GM19468 (cell line): ENCODE measurements around the gene CENPX.

Source experiments
- ATAC-seq: cut with Tn5 transposase; IDR thresholded peaks from one replicate; pipeline ENCODE4 v1.9.1; 2021; ENCODE audit warnings: mild to moderate bottlenecking, moderate library complexity, moderate number of reproducible peaks; ENCODE audit not compliant: unreplicated experiment; ENCODE audit errors: extremely low read depth

Gene CENPX

GRCh38 chr17:82001571-82002056 is 21.1 kb downstream of the CENPX start:
- no peak for ATAC-seq

DNA sequence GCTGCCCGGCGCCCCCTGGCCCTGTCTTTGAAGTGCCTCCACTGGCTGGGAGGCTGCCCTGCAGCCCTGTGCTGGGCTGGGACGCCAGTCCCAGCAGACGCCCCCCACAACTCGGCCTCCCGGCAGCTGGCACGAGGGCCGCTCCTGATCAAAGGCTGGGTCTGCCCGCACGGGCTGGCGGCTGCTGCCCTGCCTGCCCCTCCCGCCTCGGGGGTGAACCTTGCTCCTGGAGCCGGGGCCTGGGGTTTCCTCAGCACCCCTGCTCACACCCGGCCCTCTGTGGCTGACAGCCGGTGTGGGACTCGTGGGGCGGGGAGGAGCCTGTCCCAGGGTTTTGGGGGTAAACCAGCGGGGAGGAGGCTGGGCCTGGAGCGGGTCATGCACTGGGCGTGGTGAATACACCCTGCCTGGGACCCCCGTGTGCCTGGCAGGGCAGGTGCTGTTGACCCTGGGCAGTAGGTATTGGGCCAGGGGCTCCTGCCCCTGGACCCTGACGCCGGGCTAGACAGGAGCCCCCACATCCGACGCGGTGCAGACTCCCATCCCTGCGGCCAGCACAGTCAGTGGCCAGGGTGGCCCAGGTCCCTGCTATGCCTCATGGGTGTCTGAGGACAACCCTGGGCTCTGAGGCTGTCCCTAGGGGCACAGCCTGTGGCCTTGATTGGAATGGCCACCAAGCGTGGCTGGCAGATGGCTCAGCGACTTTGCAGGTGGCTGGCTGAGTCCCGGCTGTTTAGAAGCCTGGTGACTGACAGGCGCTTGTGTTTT is 21.7 kb downstream of the CENPX start:
- no peak for ATAC-seq

GRCh38 chr17:81999976-82000802 is 22.5 kb downstream of the CENPX start:
- ATAC-seq, result no peak

GRCh38 chr17:81999587-81999975 is 23.1 kb downstream of the CENPX start:
- no peak for ATAC-seq

DNA sequence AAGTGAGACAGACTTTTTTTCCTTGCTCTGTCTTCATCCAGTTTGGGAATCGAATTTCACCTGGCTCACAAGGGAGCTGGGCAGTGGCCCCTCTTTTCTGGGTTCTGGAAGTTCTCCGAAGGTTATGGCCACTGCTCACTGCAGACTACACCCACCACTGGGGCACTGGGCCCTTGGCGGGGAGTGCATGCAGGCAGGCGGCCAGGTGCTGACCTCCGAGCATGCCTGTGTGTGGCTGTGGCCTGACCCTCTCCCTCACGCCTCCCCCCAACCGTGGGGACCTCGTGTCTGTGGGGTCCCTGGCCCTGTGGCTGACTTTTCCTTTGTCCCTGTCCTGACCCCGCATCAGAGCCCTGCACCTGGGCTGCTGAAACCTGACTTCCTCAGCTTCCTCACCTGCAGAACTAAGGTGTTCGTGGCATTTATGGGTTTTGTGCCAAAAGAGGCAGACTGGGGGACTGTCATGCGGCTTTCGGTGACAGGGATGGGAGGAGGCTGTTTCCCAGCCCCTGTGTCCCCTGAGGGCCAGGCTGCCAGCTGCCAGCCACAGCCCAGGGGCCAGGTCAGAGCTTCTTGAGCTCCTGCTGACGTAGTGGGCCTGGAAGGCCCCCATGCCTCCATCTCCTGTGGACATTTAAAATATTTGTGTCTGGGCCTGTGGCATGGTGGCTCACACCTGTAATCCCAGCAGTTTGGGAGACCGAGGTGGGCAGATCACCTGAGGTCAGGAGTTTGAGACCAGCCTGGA is 23.8 kb downstream of the CENPX start:
- no peak for ATAC-seq

- no peak for ATAC-seq
These were observed 24.5 kb downstream of the CENPX start for GRCh38 chr17:81998212-81998611.

- no peak for ATAC-seq
These were observed 25.8 kb downstream of the CENPX start for GRCh38 chr17:81996757-81997441.

DNA sequence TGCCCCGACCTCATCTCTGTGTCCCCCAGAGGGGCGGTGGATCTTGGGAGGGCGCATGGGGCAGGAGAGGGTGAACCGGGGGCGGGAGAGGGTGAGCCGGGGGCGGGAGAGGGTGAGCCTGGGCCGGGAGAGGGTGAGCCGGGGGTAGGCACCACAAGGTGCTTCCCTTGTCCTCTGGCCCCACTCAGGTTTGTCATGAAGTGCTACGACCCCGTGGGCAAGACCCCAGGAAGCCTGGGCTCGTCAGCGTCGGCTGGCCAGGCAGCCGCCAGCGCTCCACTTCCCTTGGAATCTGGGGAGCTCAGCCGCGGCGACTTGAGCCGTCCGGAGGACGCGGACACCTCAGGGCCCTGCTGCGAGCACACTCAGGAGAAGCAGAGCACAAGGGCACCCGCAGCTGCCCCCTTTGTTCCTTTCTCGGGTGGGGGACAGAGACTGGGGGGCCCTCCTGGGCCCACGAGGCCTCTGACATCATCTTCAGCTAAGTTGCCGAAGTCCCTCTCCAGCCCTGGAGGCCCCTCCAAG is 26.4 kb downstream of the CENPX start:
- ATAC-seq, result no peak

DNA sequence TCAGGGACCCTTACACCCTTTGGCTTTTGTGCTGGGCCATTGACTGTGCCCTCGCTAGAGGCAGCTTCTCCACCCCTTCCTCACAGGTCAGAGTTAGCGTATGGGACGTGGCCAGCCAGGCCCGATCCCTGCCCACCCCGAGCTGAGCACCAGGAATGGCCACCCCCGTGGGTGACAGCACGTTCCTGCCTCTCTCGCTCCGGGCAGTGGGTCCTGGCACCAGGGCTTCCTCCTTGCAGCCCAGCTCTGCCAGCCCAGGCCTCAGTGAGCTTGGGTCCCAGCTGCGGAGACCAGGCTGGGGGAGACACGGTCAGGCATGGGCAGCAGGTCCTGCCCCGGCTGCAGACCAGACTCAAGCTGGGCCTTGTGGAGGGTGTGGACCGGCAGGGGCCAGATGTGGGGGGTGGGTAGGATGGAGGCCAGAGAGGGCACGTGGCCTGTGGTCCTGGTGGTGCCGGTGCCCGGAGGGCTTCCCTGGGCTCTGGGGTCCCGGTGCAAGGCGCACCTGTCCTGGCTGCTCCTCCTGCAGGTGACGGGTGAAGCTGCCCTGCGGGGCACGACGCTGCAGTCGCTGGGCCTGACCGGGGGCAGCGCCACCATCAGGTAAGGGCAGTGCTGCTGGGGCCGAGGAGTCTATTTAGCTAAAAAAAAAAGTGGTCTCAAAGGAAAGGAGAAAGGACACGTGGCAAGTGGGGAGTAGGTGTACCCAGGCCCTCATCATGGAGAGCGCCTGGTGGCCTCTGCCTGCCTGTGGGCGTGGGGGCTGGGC is 27.0 kb downstream of the CENPX start:
- ATAC-seq, result no peak

GRCh38 chr17:81994593-81995462 is 27.9 kb downstream of the CENPX start:
- ATAC-seq, result no peak

- ATAC-seq, result no peak
These were observed 28.7 kb downstream of the CENPX start for GRCh38 chr17:81993729-81994592.

DNA sequence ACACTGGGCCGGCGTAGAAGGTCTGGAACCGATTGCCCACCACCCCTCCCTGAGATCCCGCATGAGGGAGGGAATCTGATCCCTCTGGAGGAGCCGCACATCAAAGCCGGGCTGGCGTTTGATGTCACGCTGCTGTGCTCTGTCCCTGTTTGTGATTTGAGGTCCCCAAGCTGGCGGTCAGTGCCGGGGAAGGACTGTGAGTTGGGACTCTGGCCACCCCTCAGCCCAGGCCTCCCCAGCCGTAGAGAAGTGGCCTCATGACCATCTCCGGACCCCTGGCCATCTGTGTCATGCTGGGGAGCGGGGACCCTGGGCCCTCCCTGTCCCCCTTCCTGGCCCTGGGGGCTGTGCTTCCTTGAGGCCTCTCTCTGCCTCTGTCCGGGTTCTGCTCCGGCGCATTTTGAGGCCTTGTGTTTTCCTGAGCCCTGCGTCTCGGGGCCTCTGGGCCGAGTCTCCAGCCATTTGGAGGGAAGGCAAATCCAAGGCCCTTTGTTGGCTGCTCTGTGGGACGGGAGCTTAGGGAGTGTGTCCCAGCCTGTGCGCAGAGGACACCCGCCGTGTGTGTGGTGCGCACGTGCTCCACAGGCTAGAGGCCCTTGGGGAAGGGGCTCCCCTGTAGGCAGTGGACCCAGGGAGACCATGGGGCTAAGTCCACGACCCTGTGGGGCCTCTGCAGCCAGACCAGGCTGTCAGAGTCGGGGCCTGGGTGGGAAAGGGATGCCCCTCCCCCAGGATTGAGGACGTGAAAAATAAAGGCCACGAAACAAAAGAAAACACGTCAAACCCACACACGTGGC is 30.2 kb downstream of the CENPX start:
- ATAC-seq, result no peak

DNA sequence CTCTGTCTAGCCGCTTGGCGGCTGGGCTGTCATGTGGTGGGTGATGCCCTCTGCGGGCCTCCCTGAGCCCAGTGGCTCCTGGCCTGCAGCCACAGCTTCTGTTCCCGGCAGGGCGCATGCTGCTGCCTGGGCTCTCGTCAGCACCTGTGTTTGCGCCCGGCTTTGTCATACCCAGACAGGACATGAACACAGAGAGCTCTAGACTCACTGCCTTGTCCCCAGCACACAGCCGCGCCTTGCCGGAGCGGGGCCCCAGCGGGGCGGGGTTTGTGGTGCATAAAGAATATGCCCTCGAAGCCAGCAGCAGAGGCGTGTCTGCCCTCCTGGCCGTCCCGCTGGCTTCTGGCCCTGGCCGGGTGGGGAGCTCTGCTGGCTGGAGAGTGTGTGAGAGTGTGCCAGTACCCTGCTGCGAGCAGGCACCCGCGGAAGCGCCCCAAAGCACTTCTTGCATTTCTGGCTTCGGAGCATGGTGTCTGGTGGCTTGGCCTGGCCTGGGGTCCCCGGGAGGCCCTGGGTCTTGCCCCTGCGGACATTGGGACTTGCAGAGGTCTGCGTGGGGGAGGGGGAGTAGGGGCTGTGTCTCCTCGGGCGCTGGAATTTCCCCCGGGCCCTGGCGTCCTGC is 30.9 kb downstream of the CENPX start:
- no peak for ATAC-seq

DNA sequence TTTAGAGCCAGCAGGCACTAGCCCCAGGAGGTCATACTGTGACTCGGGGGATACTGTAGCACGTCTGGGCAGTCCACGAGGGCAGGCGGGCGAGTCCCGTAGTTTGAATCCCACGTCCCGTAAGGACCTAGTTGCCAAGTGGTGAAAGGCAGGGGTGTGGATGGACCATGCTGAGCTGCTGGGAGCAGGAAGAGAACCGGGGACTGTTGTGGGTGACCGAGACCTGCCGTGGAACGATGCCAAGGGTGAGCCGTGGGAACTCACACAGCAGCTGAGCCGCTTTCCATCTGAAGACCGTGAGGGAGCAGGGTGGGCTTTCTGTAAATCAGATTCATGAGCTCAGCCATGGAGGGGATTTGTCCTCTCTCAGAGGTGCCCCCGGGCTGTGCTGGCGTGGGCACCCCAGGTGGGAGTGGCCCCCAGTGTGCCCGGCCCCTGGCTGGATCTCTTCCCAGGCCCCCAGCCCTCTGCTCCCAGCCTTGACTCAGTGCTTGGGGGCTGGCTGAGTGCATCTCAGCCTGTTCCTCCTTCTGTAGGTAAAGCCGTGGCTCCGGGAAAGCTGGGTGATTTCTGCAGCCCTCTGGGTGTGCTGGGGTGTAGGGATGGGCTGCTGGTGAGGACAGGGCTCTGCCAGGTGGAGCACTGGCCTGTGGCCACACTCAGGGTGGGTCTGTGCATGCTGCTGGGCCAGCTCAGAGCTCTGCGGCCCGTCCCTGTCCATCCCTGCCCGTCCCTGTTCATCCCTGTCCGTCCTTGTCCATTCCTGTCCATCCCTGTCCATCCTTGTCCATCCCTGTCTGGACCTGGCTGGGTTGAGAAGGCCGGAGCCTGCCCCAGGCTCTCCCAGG is 31.6 kb downstream of the CENPX start:
- no peak for ATAC-seq

DNA sequence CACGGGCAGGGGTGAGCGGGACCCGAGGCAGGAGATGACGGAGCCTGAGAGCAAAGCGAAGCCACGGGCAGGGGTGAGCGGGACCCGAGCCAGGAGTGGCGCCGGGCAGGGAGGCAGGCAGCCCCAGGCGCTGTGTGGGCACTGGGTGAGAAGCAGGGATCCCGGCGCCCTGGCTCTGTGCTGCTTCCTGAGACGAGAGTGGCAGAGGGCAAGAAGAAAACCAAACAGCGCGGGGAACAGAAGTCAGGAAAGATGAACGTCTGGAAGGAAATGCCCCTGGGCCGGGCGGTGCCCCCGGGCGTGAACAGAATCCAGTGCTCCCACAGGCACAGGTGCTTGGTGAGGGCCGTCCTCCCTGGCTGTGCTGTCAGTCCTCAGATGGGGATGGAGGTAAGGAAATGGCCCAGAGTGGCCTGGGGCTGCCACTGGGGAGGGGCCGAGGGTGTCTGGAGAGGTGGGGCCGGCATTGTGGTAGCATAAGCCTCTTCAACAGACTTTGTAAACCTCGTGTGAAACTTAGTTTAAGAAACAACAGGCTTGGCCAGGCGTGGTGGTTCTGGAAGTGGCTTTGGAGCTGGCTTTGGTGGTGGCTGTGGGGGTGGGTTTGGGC is 35.4 kb downstream of the CENPX start:
- ATAC-seq, result no peak
